B cell (primary cell): ENCODE results near the gene ZNF839. TPM values are rescaled to one million over a fixed set of nuclear protein-coding genes. Genes with fewer than 3 reads are reported as not detected.

Source experiments
- ATAC-seq: fragments of 200-7000 bp; cut with Tn5 transposase; one replicate; pipeline ENCODE4 v1.10.0; 2021; ENCODE audit warnings: low read depth, mild to moderate bottlenecking, moderate number of reproducible peaks, moderate library complexity
- CTCF ChIA-PET: fragments of 350-600 bp; sonication (Branson Sonifier 250); formaldehyde crosslinking; loops from one replicate; lab custom pipeline; 2021; ENCODE audit warnings: antibody characterized with exemption, inconsistent platforms; lab: Charles Lee
- POLR2A ChIA-PET: fragments of 350-600 bp; sonication (Branson Sonifier 250); formaldehyde crosslinking; loops from one replicate; lab custom pipeline; 2021; ENCODE audit warnings: antibody characterized with exemption; lab: Charles Lee
- DNase-seq: peaks from one replicate; pipeline ENCODE4 v3.0.0; 2013
- H2AFZ ChIP-seq: 2 replicates; pipeline ENCODE4 v1.6.1; 2012; ENCODE audit warnings: mild to moderate bottlenecking, low read depth, low read length; ENCODE audit not compliant: insufficient read depth, poor library complexity, severe bottlenecking
- H3K27ac ChIP-seq, 2 donors: 1 replicate in 1 of 2; 2 replicates in 1 of 2; pipeline ENCODE4 v1.5.1; 2012 to 2013; ENCODE audit warnings: low read length in 2 of 2, mild to moderate bottlenecking in 2 of 2, moderate library complexity in 1 of 2
- H3K27me3 ChIP-seq, 4 experiments: fragments of 200-600 bp in 1 of 4; sonication (generic) in 1 of 4; replicated peaks in 1 of 4; 1 replicate in 2 of 4; 2 replicates in 2 of 4; pipeline versions ENCODE4 v1.6.1 to v1.7.0; 2013 to 2016; ENCODE audit warnings: low read length in 3 of 4, mild to moderate bottlenecking in 2 of 4, mixed read lengths in 1 of 4, moderate library complexity in 1 of 4; ENCODE audit not compliant: insufficient read depth in 4 of 4, control insufficient read depth in 3 of 4; ENCODE audit errors: control extremely low read depth in 1 of 4
- H3K36me3 ChIP-seq, 2 experiments: replicated peaks in 1 of 2; 1 replicate in 1 of 2; 2 replicates in 1 of 2; pipeline versions ENCODE4 v1.6.1 to v1.7.1; 2013; ENCODE audit warnings: low read length in 1 of 2; ENCODE audit not compliant: insufficient read depth in 2 of 2, control insufficient read depth in 1 of 2; ENCODE audit errors: control extremely low read depth in 1 of 2, extremely low read depth in 1 of 2
- H3K4me1 ChIP-seq, 2 donors: fragments of 200-600 bp in 1 of 2; sonication (generic) in 1 of 2; 1 replicate in 1 of 2; 2 replicates in 1 of 2; pipeline versions ENCODE4 v1.5.1 to v1.6.1; 2013 to 2017; ENCODE audit warnings: low read length in 2 of 2; ENCODE audit not compliant: control insufficient read depth in 2 of 2, insufficient read depth in 2 of 2
- H3K4me2 ChIP-seq: replicated peaks from 2 replicates; pipeline ENCODE3; 2012; ENCODE audit warnings: mild to moderate bottlenecking, low read depth, low read length; ENCODE audit not compliant: poor library complexity, severe bottlenecking
- H3K4me3 ChIP-seq, 5 experiments: fragments of 200-600 bp in 1 of 5; sonication (generic) in 1 of 5; 1 replicate in 3 of 5; 2 replicates in 2 of 5; pipeline versions ENCODE4 v1.5.1 to v1.7.0; 2011 to 2016; ENCODE audit warnings: low read length in 4 of 5, mild to moderate bottlenecking in 4 of 5, low read depth in 2 of 5, control low read depth in 1 of 5, moderate library complexity in 1 of 5; ENCODE audit not compliant: insufficient read depth in 1 of 5; ENCODE audit errors: control extremely low read depth in 1 of 5, extremely low read depth in 1 of 5
- H3K79me2 ChIP-seq: fragments of 200-600 bp; sonication (generic); one replicate; pipeline ENCODE4 v1.6.0; 2016; ENCODE audit warnings: low read length; ENCODE audit not compliant: control insufficient read depth, insufficient read depth
- H3K9ac ChIP-seq: fragments of 200-600 bp; sonication (generic); 2 replicates; pipeline ENCODE4 v1.6.1; 2017; ENCODE audit warnings: mild to moderate bottlenecking, low read length, moderate library complexity
- H3K9me3 ChIP-seq, 3 donors: one replicate each; pipeline versions ENCODE4 v1.6.1 to v1.7.1; 2013; ENCODE audit warnings: low read length in 2 of 3; ENCODE audit not compliant: control insufficient read depth in 2 of 3, insufficient read depth in 1 of 3; ENCODE audit errors: control extremely low read depth in 1 of 3
- H4K20me1 ChIP-seq: 2 replicates; pipeline ENCODE4 v1.6.0; 2012; ENCODE audit warnings: mild to moderate bottlenecking, low read length; ENCODE audit not compliant: insufficient read depth, control insufficient read depth, poor library complexity, severe bottlenecking
- H3K27ac Mint-ChIP-seq: one replicate; pipeline ENCODE4 v1.8.0; 2021; ENCODE audit warnings: mixed read lengths
- H3K27me3 Mint-ChIP-seq: one replicate; pipeline ENCODE4 v1.8.0; 2021; ENCODE audit warnings: mixed read lengths
- H3K4me1 Mint-ChIP-seq: one replicate; pipeline ENCODE4 v1.8.0; 2021; ENCODE audit warnings: mixed read lengths
- H3K4me3 Mint-ChIP-seq: one replicate; pipeline ENCODE4 v1.8.0; 2021; ENCODE audit warnings: mixed read lengths
- H3K9me3 Mint-ChIP-seq: one replicate; pipeline ENCODE4 v1.8.0; 2022; ENCODE audit warnings: mixed read lengths; ENCODE audit not compliant: insufficient read depth
- EZH2 ChIP-seq: IDR thresholded peaks from 2 replicates; pipeline ENCODE4 v1.6.1; 2012; ENCODE audit warnings: borderline replicate concordance, low read depth, mild to moderate bottlenecking, moderate library complexity, low read length; ENCODE audit not compliant: insufficient read depth, poor library complexity, severe bottlenecking
- WGBS: methylation state at CpG from one replicate; pipeline ENCODE4 v1.1.5; 2013; ENCODE audit warnings: missing lambda C conversion rate; ENCODE audit not compliant: insufficient coverage; 5-methylcytosine and 5-hydroxymethylcytosine counted together
- intact Hi-C: fragments of 100-400 bp; cut with micrococcal nuclease; formaldehyde crosslinking; loops from one replicate; pipeline ENCODE4 v1.10.0; 2022
- polyA plus RNA-seq: library from polyadenylated mRNA; depleted of rRNA; stranded (reverse); fragments of >200 nt; gene quantifications from 2 replicates; pipeline ENCODE4 v1.2.3, GENCODE V29; 2012
- total RNA-seq, 2 donors: library from RNA; stranded (reverse); fragments of 120-200 nt in 1 of 2; gene quantifications; 1 replicate in 1 of 2; 2 replicates in 1 of 2; pipeline versions ENCODE4 v1.2.3 to v1.2.4, GENCODE V29; 2013 to 2022
- TF ChIP-seq, protein P1 (sequence below): fragments of 200-600 bp; IDR thresholded peaks from one replicate; pipeline ENCODE4 v1.8.0; 2022; ENCODE audit warnings: antibody characterized with exemption, mild to moderate bottlenecking

ZNF839 gene
- total and polyA plus RNA-seq, 2 donors (not counting 1 experiment from before 2014, with no cell fraction given): 22.8 to 28.8 TPM

GRCh38 chr14:102390064-102390855 lies 70.7 kb downstream of the ZNF839 start:
- no peaks in the 10 kb centered on the region for H3K27me3 Mint-ChIP-seq
- H3K4me3 ChIP-seq: no peak overlapping the region
- no peak overlapping the region for H3K27ac Mint-ChIP-seq
- H2AFZ ChIP-seq: no peak overlapping the region
- H3K27me3 ChIP-seq: no peaks in the 10 kb centered on the region
- H3K4me2 ChIP-seq: no peak overlapping the region
- WGBS: 80% methylated on average over 1 of the region's 2 CpGs
- DNase-seq (no peak), ATAC-seq (no peak)
- no peaks in the 10 kb centered on the region for H3K9me3 ChIP-seq
- ChIA-PET POLR2A (no interaction called here), CTCF (no interaction called here)
- H3K79me2 ChIP-seq: no peaks in the 10 kb centered on the region
- peaks cover 0 to 3% of the 10 kb centered on the region in 2 experiments for H3K36me3 ChIP-seq
- H3K4me1 ChIP-seq: no peaks in the 10 kb centered on the region
- H3K9ac ChIP-seq: no peak overlapping the region
- TF ChIP-seq EZH2: no peak
- TF ChIP-seq, protein P1, sequence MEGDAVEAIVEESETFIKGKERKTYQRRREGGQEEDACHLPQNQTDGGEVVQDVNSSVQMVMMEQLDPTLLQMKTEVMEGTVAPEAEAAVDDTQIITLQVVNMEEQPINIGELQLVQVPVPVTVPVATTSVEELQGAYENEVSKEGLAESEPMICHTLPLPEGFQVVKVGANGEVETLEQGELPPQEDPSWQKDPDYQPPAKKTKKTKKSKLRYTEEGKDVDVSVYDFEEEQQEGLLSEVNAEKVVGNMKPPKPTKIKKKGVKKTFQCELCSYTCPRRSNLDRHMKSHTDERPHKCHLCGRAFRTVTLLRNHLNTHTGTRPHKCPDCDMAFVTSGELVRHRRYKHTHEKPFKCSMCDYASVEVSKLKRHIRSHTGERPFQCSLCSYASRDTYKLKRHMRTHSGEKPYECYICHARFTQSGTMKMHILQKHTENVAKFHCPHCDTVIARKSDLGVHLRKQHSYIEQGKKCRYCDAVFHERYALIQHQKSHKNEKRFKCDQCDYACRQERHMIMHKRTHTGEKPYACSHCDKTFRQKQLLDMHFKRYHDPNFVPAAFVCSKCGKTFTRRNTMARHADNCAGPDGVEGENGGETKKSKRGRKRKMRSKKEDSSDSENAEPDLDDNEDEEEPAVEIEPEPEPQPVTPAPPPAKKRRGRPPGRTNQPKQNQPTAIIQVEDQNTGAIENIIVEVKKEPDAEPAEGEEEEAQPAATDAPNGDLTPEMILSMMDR: no peak
- no peaks in the 10 kb centered on the region for H3K4me1 Mint-ChIP-seq
- H4K20me1 ChIP-seq: no peaks in the 10 kb centered on the region
- intact Hi-C loops: no loop called here
- no peaks in the 10 kb centered on the region for H3K9me3 Mint-ChIP-seq
- H3K4me3 Mint-ChIP-seq: no peak overlapping the region
- H3K27ac ChIP-seq: no peak overlapping the region

Other genes with a start within 250 kb of the ZNF839 start
- 222 and 225 TPM in 2 replicates for gene HSP90AA1, start 232.7 kb upstream of the ZNF839 start, total RNA-seq
- 190 and 418 TPM in 2 replicates for gene HSP90AA1, start 232.7 kb upstream of the ZNF839 start, polyA plus RNA-seq
- 62.8 and 64.0 TPM in 2 replicates for gene WDR20, start 179.8 kb upstream of the ZNF839 start, total RNA-seq
- gene WDR20, start 179.8 kb upstream of the ZNF839 start, polyA plus RNA-seq: 12.4 and 16.0 TPM in 2 replicates
- gene MOK, start 14.6 kb upstream of the ZNF839 start, total RNA-seq: 2.9 and 3.0 TPM in 2 replicates
- 1.2 and 2.3 TPM in 2 replicates for gene MOK, start 14.6 kb upstream of the ZNF839 start, polyA plus RNA-seq
- 23.7 and 28.8 TPM in 2 replicates for gene CINP, start 43.1 kb downstream of the ZNF839 start, total RNA-seq
- gene CINP, start 43.1 kb downstream of the ZNF839 start, polyA plus RNA-seq: 18.6 and 21.9 TPM in 2 replicates
- gene TECPR2, start 43.2 kb downstream of the ZNF839 start, total RNA-seq: 10.8 and 11.2 TPM in 2 replicates
- 3.6 and 4.7 TPM in 2 replicates for gene TECPR2, start 43.2 kb downstream of the ZNF839 start, polyA plus RNA-seq
- gene ANKRD9, start 190.0 kb downstream of the ZNF839 start, total RNA-seq: 1.4 and 1.8 TPM in 2 replicates
- gene ANKRD9, start 190.0 kb downstream of the ZNF839 start, polyA plus RNA-seq: 1.5 and 2.6 TPM in 2 replicates